Prostate gland (tissue), 2 donors: ENCODE results near the gene NUDCD3.

Source experiments
- POLR2AphosphoS5 ChIP-seq: sonication (generic); formaldehyde crosslinking; IDR thresholded peaks from one replicate; pipeline ENCODE4 v1.6.1; 2017; ENCODE audit warnings: antibody characterized with exemption
- TF ChIP-seq, protein P1 (sequence below), 4 experiments: fragments of 200-600 bp in 2 of 4; fragments of 450-650 bp in 2 of 4; sonication (generic) in 2 of 4; IDR thresholded peaks; 1 replicate in 3 of 4; 2 replicates in 1 of 4; pipeline ENCODE4 v1.5.1; 2016 to 2019; ENCODE audit warnings: antibody characterized with exemption in 4 of 4, mild to moderate bottlenecking in 2 of 4, moderate library complexity in 2 of 4

DNA sequence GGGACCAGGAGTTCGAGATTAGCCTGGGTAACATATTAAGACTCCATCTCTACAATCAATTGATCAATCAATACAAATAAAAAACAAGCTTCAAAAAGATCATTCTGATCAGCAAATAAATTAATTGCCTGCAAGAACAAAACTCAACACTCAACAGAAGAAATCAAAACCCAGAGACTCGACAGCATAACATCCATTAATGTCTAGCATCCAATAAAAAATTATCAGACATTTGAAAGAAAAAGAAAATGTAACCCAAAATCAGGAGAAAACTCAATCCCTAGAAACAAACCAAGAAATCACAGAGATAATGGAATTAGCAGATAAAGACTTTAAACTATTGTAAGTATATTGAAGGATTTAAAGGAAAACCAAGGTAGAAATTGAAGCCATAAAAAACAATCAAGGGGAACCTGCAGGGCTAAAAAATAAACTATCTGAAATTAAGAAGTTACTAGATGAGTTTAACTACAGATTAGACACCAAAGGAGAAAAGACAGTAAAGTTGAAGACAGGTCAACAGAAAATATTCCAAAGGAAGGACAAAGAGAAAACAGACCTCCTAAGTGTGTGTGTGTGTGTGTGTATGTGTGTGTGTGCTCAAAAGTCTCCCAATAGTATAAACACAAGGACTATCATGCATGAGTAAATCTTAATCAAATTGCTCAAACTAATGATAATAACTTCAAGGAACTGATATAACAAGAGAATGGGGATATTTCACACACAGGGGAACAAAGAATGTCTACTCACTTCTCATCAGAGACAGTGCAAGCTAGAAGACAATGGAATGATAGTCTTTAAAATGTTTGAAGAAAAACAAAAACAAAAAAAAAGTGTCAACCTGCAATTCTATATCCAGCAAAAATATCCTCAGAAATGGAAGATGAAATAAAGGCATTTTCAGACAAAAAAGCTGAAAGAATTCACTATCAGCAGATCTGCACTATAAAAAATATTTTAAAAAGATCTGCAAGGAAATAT lies 7.7 kb downstream of the NUDCD3 start:
- TF ChIP-seq, protein P1, sequence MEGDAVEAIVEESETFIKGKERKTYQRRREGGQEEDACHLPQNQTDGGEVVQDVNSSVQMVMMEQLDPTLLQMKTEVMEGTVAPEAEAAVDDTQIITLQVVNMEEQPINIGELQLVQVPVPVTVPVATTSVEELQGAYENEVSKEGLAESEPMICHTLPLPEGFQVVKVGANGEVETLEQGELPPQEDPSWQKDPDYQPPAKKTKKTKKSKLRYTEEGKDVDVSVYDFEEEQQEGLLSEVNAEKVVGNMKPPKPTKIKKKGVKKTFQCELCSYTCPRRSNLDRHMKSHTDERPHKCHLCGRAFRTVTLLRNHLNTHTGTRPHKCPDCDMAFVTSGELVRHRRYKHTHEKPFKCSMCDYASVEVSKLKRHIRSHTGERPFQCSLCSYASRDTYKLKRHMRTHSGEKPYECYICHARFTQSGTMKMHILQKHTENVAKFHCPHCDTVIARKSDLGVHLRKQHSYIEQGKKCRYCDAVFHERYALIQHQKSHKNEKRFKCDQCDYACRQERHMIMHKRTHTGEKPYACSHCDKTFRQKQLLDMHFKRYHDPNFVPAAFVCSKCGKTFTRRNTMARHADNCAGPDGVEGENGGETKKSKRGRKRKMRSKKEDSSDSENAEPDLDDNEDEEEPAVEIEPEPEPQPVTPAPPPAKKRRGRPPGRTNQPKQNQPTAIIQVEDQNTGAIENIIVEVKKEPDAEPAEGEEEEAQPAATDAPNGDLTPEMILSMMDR (IDR thresholded peaks at IDR 0.05), result no peak
- TF ChIP-seq POLR2AphosphoS5, result no peak
